ENCODE results near the gene RPS15.

Gene RPS15

DNA sequence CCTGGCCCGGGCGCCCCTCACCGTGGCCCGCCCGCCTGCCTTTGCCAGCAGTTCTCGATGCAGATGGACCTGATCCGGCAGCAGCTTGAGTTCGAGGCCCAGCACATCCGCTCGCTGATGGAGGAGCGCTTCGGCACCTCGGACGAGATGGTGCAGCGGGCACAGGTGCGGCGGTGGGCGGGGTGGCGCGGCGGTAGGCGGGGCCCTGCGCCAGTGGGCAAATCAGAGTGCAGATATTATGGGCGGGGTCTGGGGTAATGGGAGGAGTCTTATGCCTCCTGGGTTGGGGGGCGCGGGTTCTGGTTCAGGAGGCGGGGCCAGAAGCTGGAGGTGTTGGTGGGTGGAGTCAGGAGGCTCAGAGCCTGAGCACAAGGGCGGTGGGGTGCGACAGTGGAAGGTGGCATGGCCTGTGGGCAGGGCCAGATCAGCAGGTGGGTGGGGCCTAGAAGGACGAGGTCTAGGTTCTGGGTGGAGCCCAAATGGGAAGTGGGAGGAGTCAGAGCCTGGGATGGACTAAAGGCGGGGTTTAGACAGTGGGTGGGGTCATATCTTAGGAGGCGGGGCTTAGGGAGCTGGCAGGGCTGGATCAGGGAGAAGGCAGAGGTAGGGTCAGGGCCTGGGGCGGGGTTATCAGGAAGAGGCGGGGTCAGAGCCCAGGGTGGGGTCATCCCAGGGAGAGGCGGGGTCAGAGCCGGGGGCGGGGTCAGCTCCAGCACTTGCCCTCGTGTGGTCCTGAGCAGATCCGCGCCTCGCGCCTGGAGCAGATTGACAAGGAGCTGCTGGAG lies 17.3 kb downstream of the RPS15 start:
- DNase-seq = no peak

DNA sequence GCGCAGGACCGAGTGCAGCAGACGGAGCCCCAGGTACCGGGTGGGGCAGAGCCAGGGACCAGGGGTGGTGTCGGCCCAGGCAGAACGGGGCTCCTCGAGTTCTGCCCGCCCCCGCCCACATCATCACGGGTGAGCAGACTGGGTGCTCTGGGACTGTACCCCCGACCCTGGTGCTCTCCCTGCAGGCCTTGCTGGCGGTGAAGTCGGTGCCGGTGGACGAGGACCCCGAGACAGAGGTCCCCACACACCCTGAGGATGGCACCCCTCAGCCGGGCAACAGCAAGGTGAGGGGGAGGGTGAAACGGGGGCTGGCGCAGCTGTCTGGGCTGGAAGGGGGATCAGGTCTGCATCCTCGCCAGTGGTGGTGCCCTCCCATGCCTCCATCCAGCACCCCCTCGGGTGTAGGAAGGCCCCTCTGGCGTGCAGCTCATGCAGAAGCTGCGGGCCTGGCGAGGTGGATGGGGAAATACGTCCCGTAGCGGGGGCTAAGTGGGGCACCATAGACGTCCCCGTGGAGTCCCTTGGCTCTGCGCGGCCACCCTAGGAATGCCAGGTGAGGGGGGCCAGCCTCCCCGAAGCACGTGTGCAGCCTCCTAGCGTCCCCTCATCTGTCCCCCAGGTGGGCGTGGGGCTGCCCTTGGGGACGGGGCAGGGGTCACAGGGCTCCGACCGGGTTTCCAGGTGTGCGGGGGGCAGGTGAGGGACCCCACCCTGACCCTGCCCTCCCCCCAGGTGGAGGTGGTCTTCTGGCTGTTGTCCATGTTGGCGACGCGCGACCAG lies 18.1 kb downstream of the RPS15 start:
- no peak for DNase-seq

GRCh38 chr19:1457031-1457739 lies 19.0 kb downstream of the RPS15 start:
- no peak for DNase-seq

GRCh38 chr19:1457892-1458291 lies 19.7 kb downstream of the RPS15 start:
- no peak for DNase-seq

GRCh38 chr19:1459479-1459878 lies 21.3 kb downstream of the RPS15 start:
- no peak for DNase-seq

DNA sequence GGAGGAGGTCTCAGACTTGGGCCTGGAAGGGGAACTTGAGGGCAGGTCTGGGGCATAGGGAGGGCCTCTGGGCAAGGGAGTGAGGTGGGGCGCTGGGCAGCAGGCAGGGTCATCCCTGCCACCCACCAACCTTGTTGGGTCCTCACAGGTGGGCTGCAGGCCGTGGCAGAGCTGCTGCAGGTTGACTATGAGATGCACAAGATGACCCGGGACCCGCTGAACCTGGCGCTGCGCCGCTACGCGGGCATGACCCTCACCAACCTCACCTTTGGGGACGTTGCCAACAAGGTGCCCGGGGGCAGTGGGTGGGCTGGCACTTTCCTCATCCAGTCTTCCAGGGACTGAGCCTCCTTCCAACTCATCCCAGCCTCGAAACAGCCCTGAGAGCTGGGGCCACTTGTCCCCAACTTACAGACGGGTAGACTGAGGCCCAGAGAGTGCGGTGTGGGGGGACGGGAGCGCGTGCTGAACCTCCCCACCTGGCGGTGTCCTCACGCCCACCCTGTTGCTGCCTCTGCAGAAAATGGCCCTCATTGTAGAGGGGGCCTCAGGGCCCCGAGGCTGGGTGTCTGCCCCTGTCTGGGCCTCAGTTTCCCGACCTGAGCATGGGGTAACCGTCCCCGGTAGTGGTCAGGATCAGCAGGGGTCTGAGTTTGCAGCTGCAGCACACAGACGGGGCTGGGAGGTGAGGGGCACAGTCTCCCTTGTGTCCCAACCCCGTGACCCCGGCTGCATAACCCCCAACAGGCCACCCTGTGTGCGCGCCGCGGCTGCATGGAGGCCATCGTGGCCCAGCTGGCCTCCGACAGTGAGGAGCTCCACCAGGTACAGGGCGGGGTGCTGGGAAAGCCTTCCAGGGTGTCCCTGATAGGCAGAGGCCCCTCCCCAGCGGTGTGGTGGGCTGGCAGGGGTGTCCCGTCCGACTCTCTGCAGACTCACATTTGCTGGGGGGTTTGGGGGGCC lies 22.1 kb downstream of the RPS15 start:
- DNase-seq = no peak

- no peak for DNase-seq
These were observed 23.7 kb downstream of the RPS15 start for GRCh38 chr19:1461862-1462261.

- no peak for DNase-seq
These were observed 27.2 kb downstream of the RPS15 start for GRCh38 chr19:1465191-1466016.

- no peak for DNase-seq
These were observed 27.8 kb downstream of the RPS15 start for GRCh38 chr19:1466018-1466460.

- DNase-seq = no peak
These were observed 28.4 kb downstream of the RPS15 start for GRCh38 chr19:1466461-1467214.

- DNase-seq = no peak
These were observed 29.0 kb downstream of the RPS15 start for GRCh38 chr19:1467215-1467489.

DNA sequence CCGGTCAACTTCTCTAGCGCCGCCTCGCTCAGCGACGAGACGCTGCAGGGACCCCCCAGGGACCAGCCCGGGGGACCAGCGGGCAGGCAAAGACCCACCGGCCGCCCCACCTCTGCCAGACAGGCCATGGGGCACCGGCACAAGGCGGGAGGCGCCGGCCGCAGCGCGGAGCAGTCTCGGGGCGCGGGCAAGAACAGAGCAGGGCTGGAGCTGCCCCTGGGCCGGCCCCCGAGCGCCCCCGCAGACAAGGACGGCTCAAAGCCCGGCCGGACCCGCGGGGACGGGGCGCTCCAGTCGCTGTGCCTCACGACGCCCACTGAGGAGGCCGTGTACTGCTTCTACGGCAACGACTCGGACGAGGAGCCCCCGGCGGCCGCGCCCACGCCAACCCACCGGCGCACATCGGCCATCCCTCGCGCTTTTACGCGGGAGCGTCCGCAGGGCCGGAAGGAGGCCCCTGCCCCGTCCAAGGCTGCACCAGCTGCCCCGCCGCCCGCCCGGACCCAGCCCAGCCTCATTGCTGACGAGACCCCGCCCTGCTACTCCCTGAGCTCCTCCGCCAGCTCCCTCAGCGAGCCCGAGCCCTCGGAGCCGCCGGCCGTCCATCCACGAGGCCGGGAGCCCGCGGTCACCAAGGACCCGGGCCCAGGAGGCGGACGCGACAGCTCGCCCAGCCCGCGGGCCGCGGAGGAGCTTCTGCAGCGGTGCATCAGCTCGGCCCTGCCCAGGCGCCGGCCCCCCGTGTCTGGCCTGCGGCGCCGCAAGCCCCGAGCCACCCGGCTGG lies 29.5 kb downstream of the RPS15 start:
- no peak for DNase-seq

- DNase-seq = no peak
These were observed 30.2 kb downstream of the RPS15 start for GRCh38 chr19:1468274-1468820.

- DNase-seq = no peak
These were observed 30.6 kb downstream of the RPS15 start for GRCh38 chr19:1468821-1469254.

GRCh38 chr19:1469255-1470054 lies 31.3 kb downstream of the RPS15 start:
- DNase-seq = no peak

DNA sequence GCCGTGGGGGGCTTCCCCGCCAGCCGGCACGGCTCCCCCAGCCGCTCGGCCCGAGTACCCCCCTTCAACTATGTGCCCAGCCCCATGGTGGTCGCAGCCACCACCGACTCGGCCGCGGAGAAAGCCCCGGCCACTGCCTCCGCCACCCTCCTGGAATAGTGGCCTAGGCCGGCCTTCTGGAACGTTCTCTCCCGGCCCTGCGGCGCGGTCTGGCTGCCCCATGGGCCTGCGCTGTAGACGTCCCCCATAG lies 31.8 kb downstream of the RPS15 start:
- DNase-seq = no peak

DNA sequence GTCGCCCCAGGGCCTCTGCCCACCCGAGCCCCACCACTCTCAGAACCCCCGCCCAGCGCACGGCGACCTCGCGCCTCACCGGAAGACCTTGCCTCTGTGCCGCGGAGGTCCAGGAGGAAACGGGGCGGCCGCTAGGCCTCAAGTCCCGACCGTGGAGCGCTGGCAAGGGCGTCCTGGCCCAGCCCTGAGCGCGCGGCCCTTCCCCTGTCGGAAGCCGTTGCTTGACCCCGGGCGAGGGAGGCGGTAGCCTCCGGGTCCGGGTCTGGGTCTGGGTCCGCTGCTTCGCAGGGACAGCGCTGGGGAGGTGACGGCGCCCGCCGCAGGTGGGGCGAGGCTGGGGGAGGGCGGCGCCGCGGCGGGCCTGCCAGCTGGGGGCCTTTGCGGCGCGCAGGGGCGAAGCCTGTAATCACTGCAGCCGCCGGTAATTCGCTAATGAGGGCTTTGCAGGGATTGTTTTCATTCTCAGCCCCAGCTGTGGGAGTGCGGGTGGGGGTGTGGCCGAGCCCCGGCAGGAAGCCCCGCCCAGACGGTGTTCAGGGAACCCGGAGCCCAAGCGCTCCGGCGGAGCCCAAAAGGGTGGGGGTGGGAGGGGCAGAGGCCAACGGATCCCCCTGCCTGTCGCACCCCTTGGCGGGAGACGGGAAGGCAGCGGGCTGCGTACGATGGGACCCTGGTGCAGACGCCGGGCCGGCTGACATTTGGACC lies 32.3 kb downstream of the RPS15 start:
- DNase-seq = peak; percentile 67

DNA sequence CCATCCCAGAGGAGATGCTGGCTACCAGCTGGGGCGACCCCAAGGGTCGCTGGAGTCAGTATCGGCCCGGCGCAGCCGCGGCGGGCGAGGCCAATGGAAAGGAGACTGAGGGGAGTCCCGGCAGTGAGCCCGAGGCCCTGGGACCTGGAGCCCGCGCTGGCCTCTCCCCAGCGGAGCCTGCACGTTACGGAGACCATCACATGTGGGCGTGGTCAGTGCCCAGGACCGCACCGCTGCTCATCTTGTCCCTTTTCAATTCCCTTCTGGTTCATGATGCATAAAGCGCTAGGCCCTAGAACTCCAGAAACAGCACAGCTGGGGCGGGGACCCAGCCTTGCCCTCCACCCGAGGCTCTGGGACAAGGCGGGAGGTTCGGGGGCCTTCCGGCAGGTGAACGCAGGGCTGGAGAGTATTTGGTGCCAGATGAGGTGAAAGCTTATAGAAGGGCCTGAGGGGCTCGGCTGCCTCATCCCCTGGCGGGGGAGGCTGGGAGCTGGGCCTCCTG lies 32.9 kb downstream of the RPS15 start:
- DNase-seq = no peak
